ENCODE measurements around the gene CACHD1.
"Not testable (repeated sequence)": the region's sequence is repeated elsewhere in the genome, so short reads cannot be mapped to it uniquely, and the experiment has no call there.

- TF ChIP-seq POLR2A, CTCF, EP300, POLR2AphosphoS5 (IDR thresholded peaks at IDR 0.05): not testable (repeated sequence)
These were observed 232.7 kb downstream of the CACHD1 start for GRCh38 chr1:64702670-64703069.

All from gastroesophageal sphincter (tissue), 3 donors.